Tibial nerve (tissue), 4 donors: ENCODE data around the gene MED13L. TPM values are rescaled to one million over a fixed set of nuclear protein-coding genes. Genes with fewer than 3 reads are reported as not detected.

Experiments used
- DNase-seq, 2 donors: peaks; one replicate each; pipeline ENCODE4 v3.0.0-alpha.2; 2019; ENCODE audit warnings: low spot score in 2 of 2
- H3K27ac ChIP-seq, 4 donors: fragments of 200-600 bp; sonication (generic) in 3 of 4; one replicate each; pipeline ENCODE4 v1.5.1; 2017 to 2019; ENCODE audit warnings: mild to moderate bottlenecking in 1 of 4
- H3K27me3 ChIP-seq, 2 donors: fragments of 200-600 bp; sonication (generic) in 1 of 2; one replicate each; pipeline versions ENCODE4 v1.5.1 to v1.6.0; 2017 to 2019
- H3K36me3 ChIP-seq, 3 donors: fragments of 200-600 bp; sonication (generic); one replicate each; pipeline ENCODE4 v1.5.1; 2018 to 2019
- H3K4me1 ChIP-seq, 4 donors: fragments of 200-600 bp; sonication (generic) in 3 of 4; one replicate each; pipeline ENCODE4 v1.5.1; 2017 to 2019
- H3K4me3 ChIP-seq, 4 donors: fragments of 200-600 bp; sonication (generic) in 3 of 4; one replicate each; pipeline ENCODE4 v1.5.1; 2017 to 2019; ENCODE audit warnings: mild to moderate bottlenecking in 1 of 4, moderate library complexity in 1 of 4
- H3K9me3 ChIP-seq, 4 donors: fragments of 200-600 bp; sonication (generic) in 3 of 4; one replicate each; pipeline ENCODE4 v1.5.1; 2017 to 2019
- CTCF ChIP-seq, 5 experiments: fragments of 200-600 bp in 3 of 5; fragments of 450-650 bp in 2 of 5; sonication (generic) in 3 of 5; IDR thresholded peaks; one replicate each; pipeline ENCODE4 v1.5.1; 2016 to 2019; ENCODE audit warnings: antibody characterized with exemption in 5 of 5, mild to moderate bottlenecking in 3 of 5, moderate library complexity in 2 of 5
- EP300 ChIP-seq, 2 donors: sonication (generic); formaldehyde crosslinking; IDR thresholded peaks; one replicate each; pipeline ENCODE4 v1.6.1; 2017; ENCODE audit warnings: antibody characterized with exemption in 2 of 2, mild to moderate bottlenecking in 1 of 2
- POLR2A ChIP-seq, 2 donors: fragments of 450-650 bp; IDR thresholded peaks; one replicate each; pipeline ENCODE4 v1.6.1; 2017; ENCODE audit warnings: antibody characterized with exemption in 2 of 2, mild to moderate bottlenecking in 2 of 2, moderate library complexity in 2 of 2
- WGBS, 2 donors: methylation state at CpG; one replicate each; pipeline ENCODE4 v1.1.5; 2018; 5-methylcytosine and 5-hydroxymethylcytosine counted together
- total RNA-seq, 4 donors: library from RNA; depleted of rRNA; stranded (reverse); fragments of >200 nt; gene quantifications; one replicate each; pipeline ENCODE4 v1.1.0, GENCODE V29; 2016

MED13L gene
- total RNA-seq, 4 donors from 2014 or later, result 138 to 234 (median 218) TPM

GRCh38 chr12:116321913-116322312 lies 44.4 kb upstream of the MED13L start:
- no peak overlapping the region for H3K27ac ChIP-seq
- WGBS, 2 donors, result 89 to 98% methylated on average over 6 of the region's 6 CpGs
- H3K4me3 ChIP-seq, result no peak overlapping the region
- no peaks in the 10 kb centered on the region for H3K36me3 ChIP-seq
- no peaks in the 10 kb centered on the region for H3K27me3 ChIP-seq
- TF ChIP-seq CTCF (IDR thresholded peaks at IDR 0.05) (no peak), EP300 (IDR thresholded peaks at IDR 0.05) (no peak), POLR2A (IDR thresholded peaks at IDR 0.05) (no peak)
- H3K4me1 ChIP-seq, result peaks cover 0 to 44% (median 25%) of the 10 kb centered on the region in 4 donors
- H3K9me3 ChIP-seq, result no peaks in the 10 kb centered on the region
- no peak for DNase-seq

- Histone ChIP-seq H3K4me1 (peaks cover 0 to 44% (median 25%) of the 10 kb centered on the region in 4 donors), H3K27ac (peak overlapping the region in 2 of 4 donors; percentile 78 to 82), H3K27me3 (no peaks in the 10 kb centered on the region), H3K9me3 (no peaks in the 10 kb centered on the region), H3K4me3 (no peak overlapping the region), H3K36me3 (no peaks in the 10 kb centered on the region)
- 48 to 51% methylated on average over 2 of the region's 2 CpGs for WGBS, 2 donors
- no peak for DNase-seq
- TF ChIP-seq EP300 (IDR thresholded peaks at IDR 0.05), result no peak
These were observed 43.3 kb upstream of the MED13L start for GRCh38 chr12:116320791-116321217.

- no peaks in the 10 kb centered on the region for H3K9me3 ChIP-seq
- no peaks in the 10 kb centered on the region for H3K27me3 ChIP-seq
- H3K4me1 ChIP-seq, result peaks cover 0 to 44% (median 25%) of the 10 kb centered on the region in 4 donors
- 10 to 16% methylated on average over 16 of the region's 16 CpGs for WGBS, 2 donors
- DNase-seq, result peak in 1 of 2 donors; percentile 74
- TF ChIP-seq CTCF (IDR thresholded peaks at IDR 0.05), result no peak
- no peak for TF ChIP-seq POLR2A (IDR thresholded peaks at IDR 0.05)
- TF ChIP-seq EP300 (IDR thresholded peaks at IDR 0.05), result peak; percentile 25 to 74
- no peak overlapping the region for H3K4me3 ChIP-seq
- peak overlapping the region; percentile 48 to 82 (median 66) for H3K27ac ChIP-seq
- no peaks in the 10 kb centered on the region for H3K36me3 ChIP-seq
These were observed 42.6 kb upstream of the MED13L start for GRCh38 chr12:116319898-116320621.

- Histone ChIP-seq H3K27ac (peak overlapping the region; percentile 48 to 82 (median 66)), H3K4me3 (no peak overlapping the region), H3K9me3 (no peaks in the 10 kb centered on the region), H3K36me3 (no peaks in the 10 kb centered on the region), H3K27me3 (no peaks in the 10 kb centered on the region), H3K4me1 (peaks cover 0 to 38% (median 24%) of the 10 kb centered on the region in 4 donors)
- WGBS, 2 donors, result 58 to 63% methylated on average over 14 of the region's 14 CpGs
- TF ChIP-seq EP300 (IDR thresholded peaks at IDR 0.05), result no peak
- no peak for TF ChIP-seq POLR2A (IDR thresholded peaks at IDR 0.05)
- no peak for TF ChIP-seq CTCF (IDR thresholded peaks at IDR 0.05)
- no peak for DNase-seq
These were observed 41.9 kb upstream of the MED13L start for GRCh38 chr12:116319233-116319897.

GRCh38 chr12:116318576-116319232 lies 41.2 kb upstream of the MED13L start:
- Histone ChIP-seq H3K9me3 (no peaks in the 10 kb centered on the region), H3K27ac (peak overlapping the region in 2 of 4 donors; percentile 78 to 82), H3K27me3 (no peaks in the 10 kb centered on the region), H3K4me1 (peaks cover 0 to 31% (median 24%) of the 10 kb centered on the region in 4 donors), H3K36me3 (no peaks in the 10 kb centered on the region), H3K4me3 (no peak overlapping the region)
- 75 to 76% methylated on average over 21 of the region's 21 CpGs for WGBS, 2 donors
- TF ChIP-seq EP300 (IDR thresholded peaks at IDR 0.05) (no peak), POLR2A (IDR thresholded peaks at IDR 0.05) (no peak), CTCF (IDR thresholded peaks at IDR 0.05) (no peak)
- DNase-seq, result no peak
